Tibial nerve (tissue), 3 donors: ENCODE results near the gene CLEC20A.

Source experiments
- CTCF ChIP-seq, 5 experiments: fragments of 200-600 bp in 3 of 5; fragments of 450-650 bp in 2 of 5; sonication (generic) in 3 of 5; IDR thresholded peaks; one replicate each; pipeline ENCODE4 v1.5.1; 2016 to 2019; ENCODE audit warnings: antibody characterized with exemption in 5 of 5, mild to moderate bottlenecking in 3 of 5, moderate library complexity in 2 of 5
- POLR2A ChIP-seq, 2 donors: fragments of 450-650 bp; IDR thresholded peaks; one replicate each; pipeline ENCODE4 v1.6.1; 2017; ENCODE audit warnings: antibody characterized with exemption in 2 of 2, mild to moderate bottlenecking in 2 of 2, moderate library complexity in 2 of 2

DNA sequence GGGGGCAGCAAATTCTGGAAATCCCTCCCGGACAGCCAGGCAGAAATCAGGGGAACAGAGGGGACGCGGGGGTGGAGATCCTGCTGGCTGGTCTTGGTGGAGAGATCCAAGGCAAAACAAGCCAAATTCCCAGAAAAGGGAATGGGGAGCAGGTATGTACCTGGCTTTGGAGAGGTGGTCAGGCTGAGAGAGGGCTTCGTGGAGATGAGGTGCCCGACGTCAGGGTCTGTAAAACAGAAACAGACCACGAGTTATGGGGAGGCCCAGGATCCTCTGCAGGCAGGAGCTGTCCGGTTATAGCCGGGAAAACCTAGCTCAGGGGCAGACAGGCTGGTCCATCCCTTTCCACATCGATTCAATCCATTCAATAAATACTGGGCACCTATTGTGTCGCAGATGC lies 4.4 kb downstream of the CLEC20A start:
- TF ChIP-seq CTCF (IDR thresholded peaks at IDR 0.05) (no peak), POLR2A (IDR thresholded peaks at IDR 0.05) (no peak)
